Upper lobe of right lung (tissue), 1 donor: ENCODE measurements around the gene DNAJC1. TPM values are rescaled to one million over a fixed set of nuclear protein-coding genes. Genes with fewer than 3 reads are reported as not detected.

Experiments used
- ATAC-seq: fragments of 200-7000 bp; cut with Tn5 transposase; one replicate; pipeline ENCODE4 v1.9.1; 2020; ENCODE audit warnings: mild to moderate bottlenecking, moderate library complexity
- DNase-seq: peaks from one replicate; pipeline ENCODE4 v3.0.0-alpha.2; 2020
- H3K27ac ChIP-seq: fragments of 200-600 bp; one replicate; pipeline ENCODE4 v1.8.0; 2022
- H3K27me3 ChIP-seq: fragments of 200-600 bp; one replicate; pipeline ENCODE4 v1.8.0; 2022; ENCODE audit warnings: mild to moderate bottlenecking
- H3K36me3 ChIP-seq: fragments of 200-600 bp; one replicate; pipeline ENCODE4 v1.8.0; 2022
- H3K4me1 ChIP-seq: fragments of 200-600 bp; one replicate; pipeline ENCODE4 v1.8.0; 2022
- H3K4me3 ChIP-seq: fragments of 200-600 bp; one replicate; pipeline ENCODE4 v1.8.0; 2022; ENCODE audit warnings: mild to moderate bottlenecking
- H3K9me3 ChIP-seq: fragments of 200-600 bp; one replicate; pipeline ENCODE4 v1.8.0; 2022
- CTCF ChIP-seq: fragments of 200-600 bp; IDR thresholded peaks from one replicate; pipeline ENCODE4 v1.8.0; 2022; ENCODE audit warnings: antibody characterized with exemption
- intact Hi-C: fragments of 100-400 bp; cut with DNase I; formaldehyde crosslinking; loops from one replicate; pipeline ENCODE4 v1.11.0; 2022
- total RNA-seq: library from RNA; stranded (reverse); fragmentation: NEBNext Ultra II Directional; extraction: Animal tissue kit (Norgen Biotek cat#: 25700); gene quantifications from one replicate; pipeline ENCODE4 v1.2.1, GENCODE V29; 2021
- donor health status: DM: no; HTN: yes; CAD: no; lungs with severe emphysema.

The DNAJC1 gene
- total RNA-seq, 1 donor from 2014 or later, result 32.7 TPM

- intact Hi-C loops, result no loop called here
- no peak overlapping the region for H3K27ac ChIP-seq
These were observed 58.7 kb downstream of the DNAJC1 start for GRCh38 chr10:21944727-21945386.

GRCh38 chr10:21943633-21944265 lies 59.8 kb downstream of the DNAJC1 start:
- DNase-seq (no peak), ATAC-seq (peak; percentile 39)
- Histone ChIP-seq H3K4me1 (peaks cover 11% of the 10 kb centered on the region), H3K27me3 (no peaks in the 10 kb centered on the region), H3K4me3 (no peak overlapping the region), H3K9me3 (no peaks in the 10 kb centered on the region), H3K27ac (no peak overlapping the region), H3K36me3 (no peaks in the 10 kb centered on the region)
- intact Hi-C loops, result no loop called here
- TF ChIP-seq CTCF, result no peak

More at GRCh38 chr10:21944727-21945386, 58.7 kb downstream of the DNAJC1 start:
- no peaks in the 10 kb centered on the region for H3K27me3 ChIP-seq
- DNase-seq (no peak), ATAC-seq (no peak)
- no peaks in the 10 kb centered on the region for H3K9me3 ChIP-seq
- no peak for TF ChIP-seq CTCF
- H3K4me3 ChIP-seq, result no peak overlapping the region
- peaks cover 11% of the 10 kb centered on the region for H3K4me1 ChIP-seq
- H3K36me3 ChIP-seq, result no peaks in the 10 kb centered on the region

GRCh38 chr10:21935439-21936023 lies 68.0 kb downstream of the DNAJC1 start:
- Histone ChIP-seq H3K27me3 (no peaks in the 10 kb centered on the region), H3K4me1 (no peaks in the 10 kb centered on the region), H3K4me3 (no peak overlapping the region), H3K36me3 (no peaks in the 10 kb centered on the region), H3K27ac (no peak overlapping the region), H3K9me3 (peaks cover 17% of the 10 kb centered on the region)
- DNase-seq (no peak), ATAC-seq (no peak)
- no peak for TF ChIP-seq CTCF
- intact Hi-C loops, result no loop called here

GRCh38 chr10:21934307-21934706 lies 69.2 kb downstream of the DNAJC1 start:
- Histone ChIP-seq H3K4me3 (no peak overlapping the region), H3K9me3 (peaks cover 17% of the 10 kb centered on the region), H3K27ac (no peak overlapping the region), H3K27me3 (no peaks in the 10 kb centered on the region), H3K36me3 (no peaks in the 10 kb centered on the region), H3K4me1 (no peaks in the 10 kb centered on the region)
- no peak for TF ChIP-seq CTCF
- ATAC-seq (no peak), DNase-seq (no peak)
- intact Hi-C loops, result no loop called here

- TF ChIP-seq CTCF, result no peak
- Histone ChIP-seq H3K4me1 (no peaks in the 10 kb centered on the region), H3K9me3 (no peaks in the 10 kb centered on the region), H3K27ac (no peak overlapping the region), H3K36me3 (no peaks in the 10 kb centered on the region), H3K4me3 (no peak overlapping the region), H3K27me3 (no peaks in the 10 kb centered on the region)
- intact Hi-C loops, result no loop called here
- DNase-seq (no peak), ATAC-seq (no peak)
These were observed 74.5 kb downstream of the DNAJC1 start for GRCh38 chr10:21929070-21929469.
